ENCODE measurements around the gene R3HDM2.

GRCh38 chr12:57255916-57256315 is 174.9 kb downstream of the R3HDM2 start:
- TF ChIP-seq POLR2AphosphoS5 (IDR thresholded peaks at IDR 0.05; ENCODE audit: low read depth, low read length): no peak
- TF ChIP-seq SIN3A (IDR thresholded peaks at IDR 0.05; ENCODE audit: borderline replicate concordance, insufficient read depth, low read length): no peak

All from PFSK-1 (cell line).